Brain microvascular endothelial cell (primary cell): ENCODE measurements around the gene ESYT3.

Experiments used
- DNase-seq: peaks from one replicate; pipeline ENCODE4 v3.0.0-alpha.2; 2020
- H3K27ac ChIP-seq: fragments of 250-450 bp; sonication (Bioruptor Pico); 2 replicates; pipeline ENCODE4 v1.5.1; 2020; ENCODE audit warnings: mild to moderate bottlenecking, moderate library complexity
- H3K27me3 ChIP-seq: fragments of 250-450 bp; sonication (Bioruptor Pico); replicated peaks from 2 replicates; pipeline ENCODE4 v1.5.1; 2020; ENCODE audit warnings: mild to moderate bottlenecking
- H3K36me3 ChIP-seq: fragments of 250-450 bp; sonication (Bioruptor Pico); replicated peaks from 2 replicates; pipeline ENCODE4 v1.5.1; 2020; ENCODE audit warnings: mild to moderate bottlenecking
- H3K4me3 ChIP-seq: 2 replicates; pipeline ENCODE4 v1.5.1; 2011; ENCODE audit warnings: low read depth, mild to moderate bottlenecking, control low read depth, low read length, moderate library complexity
- CTCF ChIP-seq: IDR thresholded peaks from 2 replicates; pipeline ENCODE4 v1.5.1; 2011; ENCODE audit warnings: low read depth, mild to moderate bottlenecking, moderate library complexity, low read length, control low read depth, inconsistent platforms; ENCODE audit errors: missing control alignments
- in situ Hi-C: cut with HindIII; loops from 2 replicates; pipeline ENCODE4 v1.10.0; 2017; ENCODE audit warnings: low sequenced_read_pairs, low pct_ligation_motif_present

ESYT3 gene

GRCh38 chr3:138459619-138460535, 25.5 kb downstream of the ESYT3 start:
- in situ Hi-C loops = no loop called here
- TF ChIP-seq CTCF = no peak
- Histone ChIP-seq H3K4me3 (no peak overlapping the region), H3K36me3 (no peaks in the 10 kb centered on the region), H3K27me3 (no peaks in the 10 kb centered on the region), H3K27ac (no peak overlapping the region)
- DNase-seq = no peak

GRCh38 chr3:138460536-138461205, 26.3 kb downstream of the ESYT3 start:
- Histone ChIP-seq H3K36me3 (no peaks in the 10 kb centered on the region), H3K27me3 (no peaks in the 10 kb centered on the region), H3K27ac (no peak overlapping the region), H3K4me3 (no peak overlapping the region)
- TF ChIP-seq CTCF = no peak
- no peak for DNase-seq
- in situ Hi-C loops = no loop called here

GRCh38 chr3:138461246-138461645, 26.8 kb downstream of the ESYT3 start:
- no peak for TF ChIP-seq CTCF
- H3K27ac ChIP-seq = no peak overlapping the region
- DNase-seq = no peak
- H3K4me3 ChIP-seq = no peak overlapping the region
- in situ Hi-C loops = no loop called here
- no peaks in the 10 kb centered on the region for H3K36me3 ChIP-seq
- H3K27me3 ChIP-seq = no peaks in the 10 kb centered on the region

GRCh38 chr3:138461896-138462295, 27.5 kb downstream of the ESYT3 start:
- TF ChIP-seq CTCF = no peak
- no peaks in the 10 kb centered on the region for H3K27me3 ChIP-seq
- no peaks in the 10 kb centered on the region for H3K36me3 ChIP-seq
- H3K4me3 ChIP-seq = no peak overlapping the region
- H3K27ac ChIP-seq = no peak overlapping the region
- DNase-seq = no peak
- in situ Hi-C loops = no loop called here

- no peak for TF ChIP-seq CTCF
- Histone ChIP-seq H3K36me3 (no peaks in the 10 kb centered on the region), H3K27ac (no peak overlapping the region), H3K4me3 (no peak overlapping the region), H3K27me3 (no peaks in the 10 kb centered on the region)
- no peak for DNase-seq
- in situ Hi-C loops = no loop called here
Observed at GRCh38 chr3:138463724-138464490, 29.5 kb downstream of the ESYT3 start.
